ENCODE results near the gene SCP2D1. TPM values are rescaled to one million over a fixed set of nuclear protein-coding genes. Genes with fewer than 3 reads are reported as not detected.

The SCP2D1 gene
- total and polyA plus RNA-seq, 2 donors (not counting 3 experiments of a cell fraction or from before 2014, with no cell fraction given): not detected

DNA sequence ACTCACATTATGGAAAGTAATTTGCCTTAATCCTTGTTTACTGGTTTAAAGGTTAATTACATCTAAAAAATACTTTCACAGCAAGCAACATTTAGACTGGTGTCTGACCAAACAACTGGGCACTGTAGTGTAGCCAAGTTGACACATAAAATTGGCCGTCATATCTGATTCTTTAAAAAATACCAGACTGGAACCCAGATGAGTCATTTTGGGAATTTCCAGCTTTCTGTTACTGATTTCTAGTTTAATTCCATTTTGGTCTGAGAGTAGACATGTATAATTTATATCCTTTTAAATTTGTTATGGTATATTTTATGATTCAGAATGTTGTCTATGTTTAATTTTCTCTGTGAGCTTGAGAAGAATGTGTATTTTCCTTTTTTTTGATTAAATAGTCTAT is 44.1 kb downstream of the SCP2D1 start:
- dilution Hi-C loops (cut with MboI; ENCODE audit: extremely low pct_ligation_motif_present, low sequenced_read_pairs) (no loop called here), intact Hi-C loops (cut with micrococcal nuclease) (no loop called here)
- Histone ChIP-seq H3K27me3 (ENCODE audit: control insufficient read depth in 2 of 2, insufficient read depth in 2 of 2, low read length in 2 of 2) (no peaks in the 10 kb centered on the region), H3K9me1 (replicated peaks; ENCODE audit: control insufficient read depth, extremely low read depth, insufficient read depth, low read length) (no peaks in the 10 kb centered on the region), H3K9ac (replicated peaks; ENCODE audit: extremely low read depth, insufficient read depth, low read length) (no peak overlapping the region), H2AFZ (ENCODE audit: low read depth, low read length) (no peak overlapping the region), H3K27ac (ENCODE audit: insufficient read depth, low read depth, low read length) (no peak overlapping the region), H3K4me3 (replicated peaks in 1 of 3; ENCODE audit: insufficient read depth in 1 of 3, low read depth in 1 of 3, low read length in 3 of 3) (no peak overlapping the region), H4K20me1 (replicated peaks; ENCODE audit: control insufficient read depth, extremely low read depth, insufficient read depth, low read length) (no peaks in the 10 kb centered on the region), H3K9me3 (replicated peaks; ENCODE audit: control insufficient read depth, insufficient read depth, low read length) (no peaks in the 10 kb centered on the region), H3K79me2 (ENCODE audit: control insufficient read depth, insufficient read depth, low read length) (no peaks in the 10 kb centered on the region), H3K4me1 (ENCODE audit: control insufficient read depth, extremely low read depth, insufficient read depth, low read length) (no peaks in the 10 kb centered on the region), H3K36me3 (ENCODE audit: control insufficient read depth in 2 of 2, extremely low read depth in 1 of 2, insufficient read depth in 2 of 2, low read length in 2 of 2) (no peaks in the 10 kb centered on the region), H3K4me2 (ENCODE audit: insufficient read depth, low read length) (no peak overlapping the region)
- DNase-seq (ENCODE audit: low read depth, low spot score) (no peak), FAIRE-seq (no peak)
- CTCF ChIA-PET: no interaction called here
- POLR2A ChIA-PET: no interaction called here
- BruUV-seq (replicated peaks): no TSS peak
- TF ChIP-seq, protein P1, sequence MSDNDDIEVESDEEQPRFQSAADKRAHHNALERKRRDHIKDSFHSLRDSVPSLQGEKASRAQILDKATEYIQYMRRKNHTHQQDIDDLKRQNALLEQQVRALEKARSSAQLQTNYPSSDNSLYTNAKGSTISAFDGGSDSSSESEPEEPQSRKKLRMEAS (IDR thresholded peaks at IDR 0.05; ENCODE audit: insufficient read depth, insufficient read length): no peak
- TF ChIP-seq EZH2 (IDR thresholded peaks at IDR 0.05; ENCODE audit: borderline replicate concordance, low read depth, low read length, severe bottlenecking) (no peak), MYC (IDR thresholded peaks at IDR 0.05; ENCODE audit: low read depth, low read length) (no peak), JUN (IDR thresholded peaks at IDR 0.05; ENCODE audit: borderline replicate concordance, insufficient read depth, insufficient read length, low read depth) (no peak), FOS (IDR thresholded peaks at IDR 0.05; ENCODE audit: borderline replicate concordance, insufficient read depth, low read length) (no peak), GATA2 (IDR thresholded peaks at IDR 0.05; ENCODE audit: insufficient read depth, insufficient read length, low read depth, low read length) (no peak), POLR2AphosphoS5 (IDR thresholded peaks at IDR 0.05; ENCODE audit: insufficient read depth, low read depth, low read length) (no peak), POLR2A (IDR thresholded peaks at IDR 0.05; ENCODE audit: low read depth, low read length) (no peak)
- TF ChIP-seq, protein P2, sequence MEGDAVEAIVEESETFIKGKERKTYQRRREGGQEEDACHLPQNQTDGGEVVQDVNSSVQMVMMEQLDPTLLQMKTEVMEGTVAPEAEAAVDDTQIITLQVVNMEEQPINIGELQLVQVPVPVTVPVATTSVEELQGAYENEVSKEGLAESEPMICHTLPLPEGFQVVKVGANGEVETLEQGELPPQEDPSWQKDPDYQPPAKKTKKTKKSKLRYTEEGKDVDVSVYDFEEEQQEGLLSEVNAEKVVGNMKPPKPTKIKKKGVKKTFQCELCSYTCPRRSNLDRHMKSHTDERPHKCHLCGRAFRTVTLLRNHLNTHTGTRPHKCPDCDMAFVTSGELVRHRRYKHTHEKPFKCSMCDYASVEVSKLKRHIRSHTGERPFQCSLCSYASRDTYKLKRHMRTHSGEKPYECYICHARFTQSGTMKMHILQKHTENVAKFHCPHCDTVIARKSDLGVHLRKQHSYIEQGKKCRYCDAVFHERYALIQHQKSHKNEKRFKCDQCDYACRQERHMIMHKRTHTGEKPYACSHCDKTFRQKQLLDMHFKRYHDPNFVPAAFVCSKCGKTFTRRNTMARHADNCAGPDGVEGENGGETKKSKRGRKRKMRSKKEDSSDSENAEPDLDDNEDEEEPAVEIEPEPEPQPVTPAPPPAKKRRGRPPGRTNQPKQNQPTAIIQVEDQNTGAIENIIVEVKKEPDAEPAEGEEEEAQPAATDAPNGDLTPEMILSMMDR (IDR thresholded peaks at IDR 0.05; ENCODE audit: extremely low read depth in 1 of 2, insufficient read depth in 1 of 2, low read depth in 1 of 2, low read length in 2 of 2): no peak
